Measurements from ENCODE around the gene TTLL12. TPM values are rescaled to one million over a fixed set of nuclear protein-coding genes. Genes with fewer than 3 reads are reported as not detected.
A peak's percentile ranks its signal among the peaks of the same experiment; 100 is the strongest.

Gene TTLL12
- total RNA-seq, 1 experiment from 2014 or later = 100 TPM

DNA sequence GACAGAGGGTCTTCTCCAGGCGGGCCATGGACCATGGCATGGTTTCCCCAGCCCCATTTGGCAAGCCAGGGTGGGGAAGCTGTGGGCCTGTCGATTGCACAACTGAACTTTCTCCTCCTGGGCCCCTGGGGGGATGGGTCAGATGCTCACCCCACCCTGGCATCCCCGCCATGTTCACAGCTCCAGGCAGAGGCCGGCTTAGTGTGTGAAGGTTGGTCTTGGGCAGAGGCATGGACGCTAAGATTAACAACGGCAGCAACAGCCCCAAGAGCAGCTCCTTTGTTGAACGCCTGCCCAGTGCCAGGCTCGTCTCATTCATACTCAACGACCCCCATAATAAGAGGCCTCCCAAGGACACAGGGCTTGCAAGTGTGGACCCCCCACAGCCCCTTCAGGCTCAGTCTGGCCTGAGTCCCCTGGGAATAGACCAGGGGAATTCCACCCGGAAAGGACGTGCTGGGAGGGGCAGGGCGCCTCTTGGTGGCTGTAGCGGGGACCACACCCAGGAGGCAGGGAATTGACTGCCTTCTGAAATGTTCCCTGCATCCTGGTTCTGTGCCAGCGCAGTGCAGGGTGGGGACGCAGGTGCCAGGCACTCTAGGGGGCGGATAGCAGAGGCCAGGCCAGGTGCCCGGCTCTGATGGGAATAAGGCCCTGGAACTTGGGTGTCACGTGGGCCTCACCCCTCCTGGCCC lies 27.3 kb downstream of the TTLL12 start:
- ChIA-PET CTCF (no interaction called here), POLR2A (no interaction called here), RAD21 (ENCODE audit: low non-redundant PET in 1 of 2, low total read pairs in 2 of 2, uncharacterized antibody in 2 of 2, unreplicated experiment in 2 of 2) (no interaction called here)
- Histone ChIP-seq H3K27ac (ENCODE audit: low read depth, low read length) (no peak overlapping the region), H3K9me2 (ENCODE audit: insufficient read depth) (no peaks in the 10 kb centered on the region), H3K9me3 (ENCODE audit: control insufficient read depth in 1 of 2, insufficient read depth in 1 of 2, low read depth in 1 of 2, low read length in 2 of 2) (no peaks in the 10 kb centered on the region), H3K9ac (ENCODE audit: low read length) (no peak overlapping the region), H3K79me2 (ENCODE audit: insufficient read depth, low read length) (peaks cover 30% of the 10 kb centered on the region), H3K4me1 (ENCODE audit: control insufficient read depth in 1 of 2, insufficient read depth in 2 of 2, low read length in 2 of 2) (peaks cover 2 to 22% of the 10 kb centered on the region in 2 experiments; a peak in 3 of 4 replicates), H3K4me2 (ENCODE audit: low read length) (no peak overlapping the region), H2AFZ (ENCODE audit: low read depth, low read length, poor library complexity, severe bottlenecking) (no peak overlapping the region), H3K36me3 (ENCODE audit: control insufficient read depth in 1 of 2, insufficient read depth in 2 of 2, low read length in 2 of 2) (peaks cover 2 to 8% of the 10 kb centered on the region in 2 experiments; a peak in 3 of 4 replicates), H3K4me3 (replicated peaks in 1 of 2; ENCODE audit: low read depth in 1 of 2, low read length in 2 of 2) (no peak overlapping the region), H3K27me3 (ENCODE audit: insufficient read depth, low read length) (no peaks in the 10 kb centered on the region), H4K20me1 (ENCODE audit: insufficient read depth) (no peaks in the 10 kb centered on the region)
- DNase-seq (ENCODE audit: low read depth, low spot score) (no peak), ATAC-seq (peak; percentile 45)
- BruUV-seq (replicated peaks) = no TSS peak
- intact Hi-C loops (cut with micrococcal nuclease) = no loop called here
- TF ChIP-seq ELF1 (IDR thresholded peaks at IDR 0.05; ENCODE audit: borderline replicate concordance, low read depth) (no peak), EZH2 (IDR thresholded peaks at IDR 0.05) (no peak), CEBPB (IDR thresholded peaks at IDR 0.05; ENCODE audit: low read depth) (no peak), EGR1 (IDR thresholded peaks at IDR 0.05; ENCODE audit: low read depth) (no peak)
- TF ChIP-seq, protein P1, sequence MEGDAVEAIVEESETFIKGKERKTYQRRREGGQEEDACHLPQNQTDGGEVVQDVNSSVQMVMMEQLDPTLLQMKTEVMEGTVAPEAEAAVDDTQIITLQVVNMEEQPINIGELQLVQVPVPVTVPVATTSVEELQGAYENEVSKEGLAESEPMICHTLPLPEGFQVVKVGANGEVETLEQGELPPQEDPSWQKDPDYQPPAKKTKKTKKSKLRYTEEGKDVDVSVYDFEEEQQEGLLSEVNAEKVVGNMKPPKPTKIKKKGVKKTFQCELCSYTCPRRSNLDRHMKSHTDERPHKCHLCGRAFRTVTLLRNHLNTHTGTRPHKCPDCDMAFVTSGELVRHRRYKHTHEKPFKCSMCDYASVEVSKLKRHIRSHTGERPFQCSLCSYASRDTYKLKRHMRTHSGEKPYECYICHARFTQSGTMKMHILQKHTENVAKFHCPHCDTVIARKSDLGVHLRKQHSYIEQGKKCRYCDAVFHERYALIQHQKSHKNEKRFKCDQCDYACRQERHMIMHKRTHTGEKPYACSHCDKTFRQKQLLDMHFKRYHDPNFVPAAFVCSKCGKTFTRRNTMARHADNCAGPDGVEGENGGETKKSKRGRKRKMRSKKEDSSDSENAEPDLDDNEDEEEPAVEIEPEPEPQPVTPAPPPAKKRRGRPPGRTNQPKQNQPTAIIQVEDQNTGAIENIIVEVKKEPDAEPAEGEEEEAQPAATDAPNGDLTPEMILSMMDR (IDR thresholded peaks at IDR 0.05 in 2 of 3, conservative IDR thresholded peaks at IDR 0.05 in 1 of 3; ENCODE audit: borderline replicate concordance in 1 of 3, insufficient read depth in 1 of 3, low read depth in 2 of 3, low read length in 2 of 3) = peak in 2 of 3 experiments; percentile 37 to 56; a peak in 4 of 6 replicates
- TF ChIP-seq, protein P2, sequence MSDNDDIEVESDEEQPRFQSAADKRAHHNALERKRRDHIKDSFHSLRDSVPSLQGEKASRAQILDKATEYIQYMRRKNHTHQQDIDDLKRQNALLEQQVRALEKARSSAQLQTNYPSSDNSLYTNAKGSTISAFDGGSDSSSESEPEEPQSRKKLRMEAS (IDR thresholded peaks at IDR 0.05) = no peak

All from HCT116 (cell line).